ENCODE data around the gene ARHGEF3.

ARHGEF3 gene

DNA sequence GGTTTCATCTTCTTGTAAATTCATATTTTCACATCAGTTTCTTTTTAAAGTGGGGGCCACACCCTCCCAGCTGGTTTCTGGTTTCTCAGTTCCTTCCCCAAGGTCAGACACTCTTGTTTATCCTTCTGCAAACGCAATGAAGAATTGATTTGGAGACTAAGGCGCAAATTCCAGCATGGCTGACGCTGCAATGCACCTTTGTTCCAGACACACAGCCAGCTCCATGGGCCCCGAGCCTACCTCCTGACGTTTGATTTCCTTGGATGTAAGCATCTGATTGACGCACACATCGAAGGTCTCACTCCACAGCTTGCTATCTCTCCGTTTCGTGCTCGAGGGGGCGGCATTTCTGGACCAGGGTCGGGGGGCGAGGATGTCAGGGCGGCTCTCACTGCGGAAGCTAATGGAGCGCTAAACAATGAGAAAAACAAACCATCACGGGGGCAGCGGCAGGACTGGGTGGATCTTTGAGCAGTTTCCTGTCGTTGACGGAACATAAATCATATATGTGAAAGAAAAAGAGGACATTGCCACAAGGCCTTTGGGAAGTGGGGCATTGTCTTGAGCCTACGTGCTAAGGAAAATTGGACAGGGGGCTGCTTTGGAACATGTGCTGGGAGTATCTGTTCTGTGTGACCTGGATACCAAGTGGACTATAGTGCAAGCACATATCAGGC is 46.9 kb downstream of the ARHGEF3 start:
- Histone ChIP-seq H3K36me3 (ENCODE audit: control insufficient read depth in 4 of 4, insufficient read depth in 4 of 4, low read length in 3 of 4) (peaks cover 3 to 25% (median 17%) of the 10 kb centered on the region in 4 experiments), H3K4me3 (ENCODE audit: control insufficient read depth in 1 of 7, extremely low read depth in 1 of 7, insufficient read depth in 4 of 7, low read depth in 2 of 7, low read length in 6 of 7) (peak overlapping the region; percentile 17 to 92 (median 77)), H3K27me3 (replicated peaks in 2 of 5; ENCODE audit: control insufficient read depth in 4 of 5, insufficient read depth in 5 of 5, low read length in 4 of 5) (no peaks in the 10 kb centered on the region), H3K9me3 (ENCODE audit: control extremely low read depth in 1 of 5, control insufficient read depth in 4 of 5, insufficient read depth in 2 of 5, low read depth in 1 of 5, low read length in 4 of 5) (peaks cover 0 to 9% (median 0%) of the 10 kb centered on the region in 5 experiments), H3K4me1 (ENCODE audit: control extremely low read depth in 1 of 4, control insufficient read depth in 4 of 4, insufficient read depth in 4 of 4, low read length in 3 of 4) (peaks cover 19 to 74% (median 45%) of the 10 kb centered on the region in 4 experiments), H3K27ac (ENCODE audit: insufficient read depth in 1 of 2, low read depth in 1 of 2, low read length in 2 of 2, poor library complexity in 1 of 2, severe bottlenecking in 2 of 2) (peak overlapping the region; percentile 72 to 81)
- POLR2A ChIA-PET: interaction anchor here (0.7 to 1.7 kb wide), 2 partner anchors 44 to 222 kb away, joined by 3 to 4 read pairs; no protein-coding TSS in a partner anchor
- CTCF ChIA-PET: interaction anchor here (0.7 to 9.8 kb wide), 15 partner anchors 10 to 242 kb away, joined by 3 to 110 read pairs (median 4); partner anchors contain the start of gene ARHGEF3
- peak; percentile 60 to 89 (median 83) for DNase-seq
- 0% methylated on average over 11 of the region's 21 CpGs for WGBS (ENCODE audit: insufficient coverage)

- WGBS (ENCODE audit: insufficient coverage): 68% methylated on average over 3 of the region's 4 CpGs
- H3K36me3 ChIP-seq (ENCODE audit: control insufficient read depth in 4 of 4, insufficient read depth in 4 of 4, low read length in 3 of 4): peaks cover 9 to 40% (median 27%) of the 10 kb centered on the region in 4 experiments
- peak in 2 of 3 donors; percentile 52 to 55 for DNase-seq
- H3K27me3 ChIP-seq (replicated peaks in 2 of 5; ENCODE audit: control insufficient read depth in 4 of 5, insufficient read depth in 5 of 5, low read length in 4 of 5): no peaks in the 10 kb centered on the region
- CTCF ChIA-PET: interaction anchor here (1.0 to 9.8 kb wide), 7 partner anchors 8 to 236 kb away, joined by 3 to 110 read pairs (median 5); partner anchors contain the start of gene ARHGEF3
- H3K9me3 ChIP-seq (ENCODE audit: control extremely low read depth in 1 of 5, control insufficient read depth in 4 of 5, insufficient read depth in 2 of 5, low read depth in 1 of 5, low read length in 4 of 5): peaks cover 0 to 18% (median 0%) of the 10 kb centered on the region in 5 experiments
- H3K4me1 ChIP-seq (ENCODE audit: control extremely low read depth in 1 of 4, control insufficient read depth in 4 of 4, insufficient read depth in 4 of 4, low read length in 3 of 4): peaks cover 23 to 76% (median 43%) of the 10 kb centered on the region in 4 experiments
- POLR2A ChIA-PET: interaction anchor here (0.6 to 1.7 kb wide), 3 partner anchors 20 to 51 kb away, joined by 3 to 8 read pairs (median 4); no protein-coding TSS in a partner anchor
- H3K27ac ChIP-seq (ENCODE audit: insufficient read depth in 1 of 2, low read depth in 1 of 2, low read length in 2 of 2, poor library complexity in 1 of 2, severe bottlenecking in 2 of 2): peak overlapping the region in 1 of 2 experiments; percentile 81
- H3K4me3 ChIP-seq (ENCODE audit: control insufficient read depth in 1 of 7, extremely low read depth in 1 of 7, insufficient read depth in 4 of 7, low read depth in 2 of 7, low read length in 6 of 7): peak overlapping the region in 4 of 7 experiments; percentile 67 to 92 (median 80)
Observed at GRCh38 chr3:56753206-56753820, 48.4 kb downstream of the ARHGEF3 start.

- ChIA-PET POLR2A (interaction anchor here (0.6 kb wide), 1 partner anchor 9 kb away, joined by 3 read pairs; no protein-coding TSS in a partner anchor), CTCF (interaction anchor here (0.6 to 9.8 kb wide), 4 partner anchors 10 to 120 kb away, joined by 3 to 110 read pairs (median 4); partner anchors contain the start of gene ARHGEF3)
- Histone ChIP-seq H3K27me3 (replicated peaks in 2 of 5; ENCODE audit: control insufficient read depth in 4 of 5, insufficient read depth in 5 of 5, low read length in 4 of 5) (no peaks in the 10 kb centered on the region), H3K4me3 (ENCODE audit: control insufficient read depth in 1 of 7, extremely low read depth in 1 of 7, insufficient read depth in 4 of 7, low read depth in 2 of 7, low read length in 6 of 7) (no peak overlapping the region), H3K27ac (ENCODE audit: insufficient read depth in 1 of 2, low read depth in 1 of 2, low read length in 2 of 2, poor library complexity in 1 of 2, severe bottlenecking in 2 of 2) (no peak overlapping the region), H3K9me3 (ENCODE audit: control extremely low read depth in 1 of 5, control insufficient read depth in 4 of 5, insufficient read depth in 2 of 5, low read depth in 1 of 5, low read length in 4 of 5) (peaks cover 0 to 18% (median 0%) of the 10 kb centered on the region in 5 experiments), H3K4me1 (ENCODE audit: control extremely low read depth in 1 of 4, control insufficient read depth in 4 of 4, insufficient read depth in 4 of 4, low read length in 3 of 4) (peaks cover 23 to 64% (median 38%) of the 10 kb centered on the region in 4 experiments), H3K36me3 (ENCODE audit: control insufficient read depth in 4 of 4, insufficient read depth in 4 of 4, low read length in 3 of 4) (peaks cover 12 to 55% (median 41%) of the 10 kb centered on the region in 4 experiments)
- WGBS (ENCODE audit: insufficient coverage): 42% methylated on average over 2 of the region's 5 CpGs
- no peak for DNase-seq
Observed at GRCh38 chr3:56751056-56751707, 50.6 kb downstream of the ARHGEF3 start.

DNA sequence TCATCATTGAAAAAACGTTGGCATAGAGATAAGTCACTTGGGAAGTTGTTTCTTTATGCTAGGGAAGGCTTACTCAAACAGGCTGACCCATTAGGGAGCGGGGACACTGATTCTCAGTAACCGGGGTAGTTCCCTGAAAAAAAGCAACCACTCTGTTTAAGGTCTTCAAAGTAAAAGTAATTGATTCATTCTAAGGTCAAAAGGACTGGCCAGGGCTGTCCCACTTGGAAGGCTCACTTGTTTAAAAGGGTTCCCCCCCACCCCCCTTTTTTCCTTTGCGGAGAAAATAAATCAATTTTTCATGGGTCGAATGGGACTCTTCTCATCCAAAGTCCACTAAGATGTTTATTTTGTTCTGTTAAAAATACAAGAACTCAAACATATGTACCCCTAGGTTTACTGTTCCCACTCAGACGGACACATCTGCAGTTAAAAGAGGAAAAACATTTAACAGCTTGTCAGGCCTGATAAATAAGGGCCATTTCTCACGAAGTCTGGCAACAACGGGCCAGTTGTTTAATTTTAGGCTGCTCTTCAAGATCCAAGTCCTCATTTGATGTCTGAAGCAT is 53.0 kb downstream of the ARHGEF3 start:
- H3K4me3 ChIP-seq (ENCODE audit: control insufficient read depth in 1 of 7, extremely low read depth in 1 of 7, insufficient read depth in 4 of 7, low read depth in 2 of 7, low read length in 6 of 7): no peak overlapping the region
- H3K36me3 ChIP-seq (ENCODE audit: control insufficient read depth in 4 of 4, insufficient read depth in 4 of 4, low read length in 3 of 4): peaks cover 12 to 78% (median 58%) of the 10 kb centered on the region in 4 experiments
- no peaks in the 10 kb centered on the region for H3K27me3 ChIP-seq (replicated peaks in 2 of 5; ENCODE audit: control insufficient read depth in 4 of 5, insufficient read depth in 5 of 5, low read length in 4 of 5)
- 48% methylated on average over 5 of the region's 8 CpGs for WGBS (ENCODE audit: insufficient coverage)
- peaks cover 7 to 41% (median 16%) of the 10 kb centered on the region in 4 experiments for H3K4me1 ChIP-seq (ENCODE audit: control extremely low read depth in 1 of 4, control insufficient read depth in 4 of 4, insufficient read depth in 4 of 4, low read length in 3 of 4)
- peaks cover 0 to 18% (median 0%) of the 10 kb centered on the region in 5 experiments for H3K9me3 ChIP-seq (ENCODE audit: control extremely low read depth in 1 of 5, control insufficient read depth in 4 of 5, insufficient read depth in 2 of 5, low read depth in 1 of 5, low read length in 4 of 5)
- peak overlapping the region; percentile 33 to 55 for H3K27ac ChIP-seq (ENCODE audit: insufficient read depth in 1 of 2, low read depth in 1 of 2, low read length in 2 of 2, poor library complexity in 1 of 2, severe bottlenecking in 2 of 2)
- peak; percentile 39 to 87 (median 80) for DNase-seq
- ChIA-PET POLR2A (no interaction called here), CTCF (interaction anchor here (0.6 to 9.8 kb wide), 4 partner anchors 34 to 108 kb away, joined by 3 to 110 read pairs (median 4); partner anchors contain the start of gene ARHGEF3)

- Histone ChIP-seq H3K27ac (ENCODE audit: insufficient read depth in 1 of 2, low read depth in 1 of 2, low read length in 2 of 2, poor library complexity in 1 of 2, severe bottlenecking in 2 of 2) (peak overlapping the region in 1 of 2 experiments; percentile 29), H3K4me3 (ENCODE audit: control insufficient read depth in 1 of 7, extremely low read depth in 1 of 7, insufficient read depth in 4 of 7, low read depth in 2 of 7, low read length in 6 of 7) (no peak overlapping the region), H3K9me3 (ENCODE audit: control extremely low read depth in 1 of 5, control insufficient read depth in 4 of 5, insufficient read depth in 2 of 5, low read depth in 1 of 5, low read length in 4 of 5) (peaks cover 0 to 18% (median 0%) of the 10 kb centered on the region in 5 experiments), H3K36me3 (ENCODE audit: control insufficient read depth in 4 of 4, insufficient read depth in 4 of 4, low read length in 3 of 4) (peaks cover 18 to 83% (median 63%) of the 10 kb centered on the region in 4 experiments), H3K27me3 (replicated peaks in 2 of 5; ENCODE audit: control insufficient read depth in 4 of 5, insufficient read depth in 5 of 5, low read length in 4 of 5) (no peaks in the 10 kb centered on the region), H3K4me1 (ENCODE audit: control extremely low read depth in 1 of 4, control insufficient read depth in 4 of 4, insufficient read depth in 4 of 4, low read length in 3 of 4) (peaks cover 0 to 25% (median 11%) of the 10 kb centered on the region in 4 experiments)
- ChIA-PET CTCF (interaction anchor here (0.9 to 9.8 kb wide), 5 partner anchors 35 to 241 kb away, joined by 3 to 110 read pairs (median 6); partner anchors contain the start of gene ARHGEF3), POLR2A (no interaction called here)
- no peak for DNase-seq
- 100% methylated on average over 2 of the region's 2 CpGs for WGBS (ENCODE audit: insufficient coverage)
Observed at GRCh38 chr3:56747150-56747549, 54.6 kb downstream of the ARHGEF3 start.

- peaks cover 0 to 3% (median 0%) of the 10 kb centered on the region in 5 experiments for H3K9me3 ChIP-seq (ENCODE audit: control extremely low read depth in 1 of 5, control insufficient read depth in 4 of 5, insufficient read depth in 2 of 5, low read depth in 1 of 5, low read length in 4 of 5)
- H3K4me3 ChIP-seq (ENCODE audit: control insufficient read depth in 1 of 7, extremely low read depth in 1 of 7, insufficient read depth in 4 of 7, low read depth in 2 of 7, low read length in 6 of 7): no peak overlapping the region
- no peaks in the 10 kb centered on the region for H3K27me3 ChIP-seq (replicated peaks in 2 of 5; ENCODE audit: control insufficient read depth in 4 of 5, insufficient read depth in 5 of 5, low read length in 4 of 5)
- 98% methylated on average over 5 of the region's 5 CpGs for WGBS (ENCODE audit: insufficient coverage)
- ChIA-PET CTCF (interaction anchor here (1.2 to 6.3 kb wide), 3 partner anchors 10 to 62 kb away, joined by 3 to 42 read pairs (median 6); no protein-coding TSS in a partner anchor), POLR2A (interaction anchor here (0.7 kb wide), 1 partner anchor 58 kb away, joined by 3 read pairs; the partner anchor contains the start of gene ARHGEF3)
- DNase-seq: no peak
- H3K4me1 ChIP-seq (ENCODE audit: control extremely low read depth in 1 of 4, control insufficient read depth in 4 of 4, insufficient read depth in 4 of 4, low read length in 3 of 4): peaks cover 0 to 7% (median 2%) of the 10 kb centered on the region in 4 experiments
- peak overlapping the region in 1 of 2 experiments; percentile 16 for H3K27ac ChIP-seq (ENCODE audit: insufficient read depth in 1 of 2, low read depth in 1 of 2, low read length in 2 of 2, poor library complexity in 1 of 2, severe bottlenecking in 2 of 2)
- H3K36me3 ChIP-seq (ENCODE audit: control insufficient read depth in 4 of 4, insufficient read depth in 4 of 4, low read length in 3 of 4): peaks cover 10 to 76% (median 53%) of the 10 kb centered on the region in 4 experiments
Observed at GRCh38 chr3:56744016-56744415, 57.7 kb downstream of the ARHGEF3 start.
